GM10266 (cell line): ENCODE measurements around the gene GNL2.
"Not testable (repeated sequence)": the region's sequence is repeated elsewhere in the genome, so short reads cannot be mapped to it uniquely, and the experiment has no call there.

ENCODE experiments used
- DNase-seq: peaks from one replicate; pipeline ENCODE4 v3.0.0; 2012; ENCODE audit errors: extremely low spot score
- TF ChIP-seq, protein P1 (sequence below): IDR thresholded peaks from 2 replicates; pipeline ENCODE4 v1.5.1; 2012; ENCODE audit warnings: mild to moderate bottlenecking, low read depth; ENCODE audit not compliant: control insufficient read depth, insufficient read depth; ENCODE audit errors: missing control alignments

Gene GNL2

DNA sequence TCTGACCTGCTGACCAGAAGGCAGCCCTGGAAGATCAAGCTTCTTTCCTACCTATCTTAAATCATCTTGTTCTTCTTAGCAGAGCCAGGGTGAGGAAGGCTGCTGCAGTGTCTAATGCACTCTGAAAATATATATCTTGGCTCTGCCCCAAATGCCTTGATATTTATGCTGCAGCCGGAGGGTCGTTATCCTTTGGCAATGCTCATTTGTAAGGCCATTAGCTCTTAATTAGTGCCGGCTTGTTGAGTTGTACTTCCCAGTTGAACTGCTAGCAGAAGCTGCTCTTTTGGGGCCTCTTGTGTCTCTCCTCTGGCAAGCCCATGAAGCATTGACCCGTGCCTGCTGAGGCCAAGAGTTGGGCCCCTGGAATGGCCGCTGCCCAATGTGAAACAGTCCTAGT is 4.2 kb upstream of the GNL2 start:
- no peak for DNase-seq
- TF ChIP-seq, protein P1, sequence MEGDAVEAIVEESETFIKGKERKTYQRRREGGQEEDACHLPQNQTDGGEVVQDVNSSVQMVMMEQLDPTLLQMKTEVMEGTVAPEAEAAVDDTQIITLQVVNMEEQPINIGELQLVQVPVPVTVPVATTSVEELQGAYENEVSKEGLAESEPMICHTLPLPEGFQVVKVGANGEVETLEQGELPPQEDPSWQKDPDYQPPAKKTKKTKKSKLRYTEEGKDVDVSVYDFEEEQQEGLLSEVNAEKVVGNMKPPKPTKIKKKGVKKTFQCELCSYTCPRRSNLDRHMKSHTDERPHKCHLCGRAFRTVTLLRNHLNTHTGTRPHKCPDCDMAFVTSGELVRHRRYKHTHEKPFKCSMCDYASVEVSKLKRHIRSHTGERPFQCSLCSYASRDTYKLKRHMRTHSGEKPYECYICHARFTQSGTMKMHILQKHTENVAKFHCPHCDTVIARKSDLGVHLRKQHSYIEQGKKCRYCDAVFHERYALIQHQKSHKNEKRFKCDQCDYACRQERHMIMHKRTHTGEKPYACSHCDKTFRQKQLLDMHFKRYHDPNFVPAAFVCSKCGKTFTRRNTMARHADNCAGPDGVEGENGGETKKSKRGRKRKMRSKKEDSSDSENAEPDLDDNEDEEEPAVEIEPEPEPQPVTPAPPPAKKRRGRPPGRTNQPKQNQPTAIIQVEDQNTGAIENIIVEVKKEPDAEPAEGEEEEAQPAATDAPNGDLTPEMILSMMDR: no peak

DNA sequence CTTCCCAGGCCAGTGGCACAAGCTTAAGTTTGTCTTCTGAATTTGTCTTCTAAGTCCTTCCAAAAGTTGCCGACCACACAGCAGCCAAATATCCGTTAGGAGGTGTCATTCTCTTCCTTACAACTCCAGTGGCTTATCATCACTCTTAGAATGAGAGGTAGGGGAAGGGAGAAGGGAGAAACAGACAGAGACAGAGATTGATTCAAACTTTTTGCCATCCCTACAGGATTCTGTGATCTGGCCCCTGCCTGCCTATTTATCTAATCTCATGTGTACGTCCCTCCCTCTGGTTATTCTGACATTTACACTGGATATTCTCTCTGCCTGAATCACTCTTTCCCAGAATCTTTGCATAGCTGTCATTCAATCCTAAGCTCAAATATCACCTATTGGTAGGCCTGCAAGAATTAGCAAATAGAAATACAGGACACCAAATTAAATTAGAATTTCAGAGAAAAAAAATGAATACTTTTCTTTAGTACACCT is 488 bp upstream of the GNL2 start:
- TF ChIP-seq, protein P1: no peak
- no peak for DNase-seq

DNA sequence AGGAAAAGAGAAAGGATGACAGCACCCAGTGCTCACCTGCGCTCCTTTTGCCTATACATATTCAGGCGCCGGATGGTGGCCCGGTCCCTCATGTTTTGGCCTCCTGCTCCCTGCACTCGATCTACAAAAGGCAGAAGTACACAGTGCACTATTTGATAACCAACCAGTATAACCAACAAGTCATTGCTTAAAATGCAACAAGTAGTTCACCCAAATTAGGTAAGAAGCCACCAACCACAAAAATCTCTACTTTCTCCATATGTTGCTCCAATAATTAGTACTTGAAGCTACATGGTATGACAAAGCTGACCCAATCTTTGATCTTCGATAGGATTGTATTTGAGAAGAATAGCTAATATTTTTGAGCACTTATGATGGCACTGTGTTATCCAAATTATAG is 2.0 kb downstream of the GNL2 start:
- no peak for DNase-seq
- TF ChIP-seq, protein P1: no peak

DNA sequence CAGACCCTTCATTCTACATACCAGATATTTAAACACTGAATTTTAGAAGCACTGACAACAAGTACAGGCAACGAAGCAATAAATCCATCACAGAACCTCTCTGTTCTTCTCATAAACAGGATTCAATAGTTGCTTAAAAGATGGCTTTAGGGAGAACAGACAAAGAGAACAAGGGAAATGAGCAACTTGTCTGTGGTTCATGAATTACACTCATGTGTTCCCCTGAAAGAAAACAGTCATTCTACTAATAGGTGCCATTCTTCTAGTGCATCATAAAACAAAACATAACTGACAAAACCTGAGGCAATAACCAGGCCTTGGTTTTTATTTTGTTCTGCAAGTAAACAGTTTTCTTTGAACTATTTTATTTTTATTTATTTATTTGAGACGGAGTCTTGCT is 6.8 kb downstream of the GNL2 start:
- no peak for DNase-seq
- TF ChIP-seq, protein P1: no peak

DNA sequence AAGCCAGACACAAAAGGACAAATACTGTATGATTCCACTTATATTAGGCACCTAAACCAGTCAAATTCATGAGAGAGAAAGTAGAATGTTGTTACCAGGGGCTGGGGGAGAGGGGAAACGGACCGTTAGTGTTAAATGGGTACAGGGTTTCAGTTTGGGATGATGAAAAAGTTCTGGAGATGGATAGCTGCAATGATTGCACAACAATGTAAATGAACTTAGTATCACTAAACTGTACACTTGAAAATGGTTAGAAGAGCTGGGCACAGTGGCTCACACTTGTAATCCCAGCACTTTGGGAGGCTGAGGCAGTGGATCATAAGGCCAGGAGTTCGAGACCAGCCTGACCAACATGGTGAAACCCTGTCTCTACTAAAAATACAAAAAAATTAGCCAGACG is 11.2 kb downstream of the GNL2 start:
- DNase-seq: not testable (repeated sequence)

DNA sequence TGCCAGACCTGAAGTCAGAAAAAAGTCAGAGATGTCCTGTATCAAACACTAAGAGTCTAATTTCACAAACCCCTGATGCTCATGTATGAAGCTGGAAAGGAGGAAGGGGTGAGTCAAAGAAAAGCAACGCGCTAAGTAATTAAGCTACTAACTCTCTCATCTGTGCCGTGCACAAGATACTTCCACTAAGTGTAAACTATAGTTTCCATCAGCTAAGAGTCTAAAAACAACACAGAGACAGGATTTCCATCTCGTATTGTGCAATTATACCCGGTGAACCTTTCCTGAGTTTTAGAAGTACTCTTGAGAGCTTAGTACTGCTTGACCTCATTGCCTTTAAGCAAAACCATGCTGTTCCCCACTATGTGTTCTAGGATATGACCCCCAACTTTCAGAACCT is 20.0 kb downstream of the GNL2 start:
- TF ChIP-seq, protein P1: no peak
- DNase-seq: no peak

DNA sequence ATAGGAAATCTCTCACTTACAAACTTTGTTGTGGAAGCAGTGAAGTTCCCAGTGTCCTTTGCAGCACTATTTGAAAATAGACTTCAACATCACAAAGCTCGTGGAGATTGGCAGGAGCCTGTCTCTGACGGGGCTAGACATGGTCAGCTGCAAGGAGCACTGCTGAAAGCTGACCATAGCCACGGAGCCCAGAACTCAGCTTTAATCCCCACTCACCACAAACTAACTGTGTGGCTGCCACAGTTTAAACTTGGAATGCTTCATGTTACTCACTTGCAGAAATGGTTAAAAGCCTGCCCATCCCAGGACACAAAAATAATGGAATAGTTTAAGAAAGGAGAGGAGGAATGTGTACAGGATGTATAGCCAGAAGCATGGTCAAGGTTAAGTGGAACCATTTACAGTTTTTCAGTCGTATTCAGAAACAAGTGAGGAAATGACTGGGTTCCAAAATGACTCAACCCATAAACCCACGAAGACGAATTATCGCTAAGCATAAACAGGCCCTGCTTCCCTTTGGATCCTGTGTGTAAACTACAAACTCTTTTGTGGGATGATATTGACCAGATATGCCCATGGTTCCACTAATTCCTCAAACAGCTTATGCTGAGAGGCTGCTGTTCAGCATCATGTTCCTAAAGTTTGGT is 20.8 kb downstream of the GNL2 start:
- TF ChIP-seq, protein P1: no peak
- no peak for DNase-seq

DNA sequence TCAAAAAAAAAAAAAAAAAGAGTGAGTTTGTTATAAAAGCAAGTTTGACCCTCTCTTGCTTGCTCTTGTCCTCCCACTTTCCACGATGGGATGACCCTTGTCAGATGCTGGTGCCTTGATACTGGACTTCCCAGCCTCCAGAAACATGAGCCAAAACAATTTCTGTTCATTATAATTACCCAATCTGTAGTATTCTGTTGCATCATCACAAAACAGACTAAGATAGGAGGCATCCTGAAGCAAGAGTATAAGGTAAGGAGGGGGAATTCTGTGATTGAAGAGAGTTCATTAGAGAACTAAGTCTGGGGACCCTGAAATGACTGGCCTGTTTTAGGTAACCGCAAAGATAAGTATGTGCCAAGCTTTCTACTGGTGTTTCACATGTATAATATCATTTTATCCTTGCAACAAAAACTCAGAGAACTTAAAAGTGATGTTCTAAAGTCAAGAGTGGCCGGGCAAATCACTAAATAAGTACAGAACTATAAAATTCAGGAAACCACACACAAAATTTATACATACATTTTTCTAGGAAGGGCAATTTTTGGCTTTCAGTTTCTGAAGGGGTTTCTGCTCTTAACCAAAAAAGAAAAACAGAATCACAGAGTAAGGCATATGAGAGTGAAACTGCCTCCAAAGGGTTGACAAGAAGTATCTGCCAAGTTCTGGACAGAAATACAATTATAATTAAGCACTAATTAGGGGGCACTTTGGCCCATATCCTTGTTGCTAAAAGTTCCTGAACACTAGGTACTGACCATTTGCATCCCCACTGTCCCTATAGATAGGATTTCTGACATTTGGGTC is 25.0 kb downstream of the GNL2 start:
- no peak for DNase-seq
- TF ChIP-seq, protein P1: no peak
